RWPE1 (cell line): Measurements from ENCODE around the gene SLC9B1.

Experiments used
- CTCF ChIA-PET: fragments of 350-600 bp; sonication (Branson Sonifier 250); formaldehyde crosslinking; extraction: SDS; loops from one replicate; lab custom pipeline; 2021; lab: Yijun Ruan, JAX
- POLR2A ChIA-PET: fragments of 400-600 bp; formaldehyde crosslinking; extraction: SDS; loops from one replicate; lab custom pipeline; 2020; ENCODE audit warnings: antibody characterized with exemption; ENCODE audit not compliant: low non-redundant PET; lab: Yijun Ruan, JAX
- DNase-seq: peaks from one replicate; pipeline ENCODE4 v3.0.0; 2012; ENCODE audit warnings: low spot score
- H3K27ac ChIP-seq: fragments of 450-650 bp; 2 replicates; pipeline ENCODE4 v1.5.1; 2017
- CTCF ChIP-seq: fragments of 450-650 bp; conservative IDR thresholded peaks from 2 replicates; pipeline ENCODE4 v1.5.1; 2017; ENCODE audit warnings: low read depth, mild to moderate bottlenecking

Gene SLC9B1

GRCh38 chr4:103029300-103029699 lies 9.8 kb upstream of the SLC9B1 start:
- no peak overlapping the region for H3K27ac ChIP-seq
- ChIA-PET CTCF (interaction anchor here (1.1 kb wide), 1 partner anchor 18 kb away, joined by 4 read pairs; no protein-coding TSS in a partner anchor), POLR2A (no interaction called here)
- no peak for DNase-seq
- no peak for TF ChIP-seq CTCF

- CTCF ChIA-PET = no interaction called here
Measured at GRCh38 chr4:103026868-103027267, 7.4 kb upstream of the SLC9B1 start.

GRCh38 chr4:103024996-103025395 lies 5.5 kb upstream of the SLC9B1 start:
- H3K27ac ChIP-seq = no peak overlapping the region
- ChIA-PET POLR2A (no interaction called here), CTCF (no interaction called here)
- DNase-seq = no peak
- TF ChIP-seq CTCF = no peak

More at GRCh38 chr4:103026868-103027267, 7.4 kb upstream of the SLC9B1 start:
- no peak overlapping the region for H3K27ac ChIP-seq
- no peak for DNase-seq
- POLR2A ChIA-PET = no interaction called here
- no peak for TF ChIP-seq CTCF

GRCh38 chr4:103021120-103021519 lies 1.6 kb upstream of the SLC9B1 start:
- CTCF ChIA-PET = interaction anchor here (0.6 kb wide), 1 partner anchor 462 kb away, joined by 3 read pairs; no protein-coding TSS in a partner anchor
- H3K27ac ChIP-seq = no peak overlapping the region
- TF ChIP-seq CTCF = no peak
- POLR2A ChIA-PET = no interaction called here
- no peak for DNase-seq

GRCh38 chr4:103018391-103019307 lies 856 bp downstream of the SLC9B1 start:
- TF ChIP-seq CTCF = no peak
- CTCF ChIA-PET = interaction anchor here (0.5 kb wide), 1 partner anchor 149 kb away, joined by 3 read pairs; no protein-coding TSS in a partner anchor
- H3K27ac ChIP-seq = peak overlapping the region; percentile 86
- POLR2A ChIA-PET = no interaction called here
- no peak for DNase-seq

- DNase-seq = no peak
- CTCF ChIA-PET = no interaction called here
- no peak for TF ChIP-seq CTCF
- no peak overlapping the region for H3K27ac ChIP-seq
- POLR2A ChIA-PET = no interaction called here
Measured at GRCh38 chr4:103012551-103012950, 7.0 kb downstream of the SLC9B1 start.
